ENCODE data around the gene TMCO6. TPM values are rescaled to one million over a fixed set of nuclear protein-coding genes. Genes with fewer than 3 reads are reported as not detected.
A peak's percentile ranks its signal among the peaks of the same experiment; 100 is the strongest.

Gene TMCO6
- total RNA-seq, 1 donor from 2014 or later, result 35.6 TPM

DNA sequence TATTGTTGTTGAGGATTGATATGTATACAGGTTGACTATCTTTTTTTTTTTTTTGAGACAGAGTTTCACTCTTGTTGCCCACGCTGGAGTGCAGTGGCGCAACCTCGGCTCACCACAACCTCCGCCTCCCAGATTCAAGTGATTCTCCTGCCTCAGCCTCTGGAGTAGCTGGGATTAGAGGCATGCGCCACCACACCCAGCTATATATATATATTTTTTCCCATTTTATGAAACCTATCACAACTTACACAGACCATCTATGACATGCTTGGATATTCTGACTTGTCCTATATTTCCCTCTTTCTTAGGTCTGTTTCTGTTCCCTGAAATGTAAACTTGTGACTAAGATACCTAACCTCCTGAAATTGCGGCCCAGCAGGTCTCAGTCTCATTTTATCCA is 11.3 kb upstream of the TMCO6 start:
- no peak for TF ChIP-seq CTCF (IDR thresholded peaks at IDR 0.05; ENCODE audit: insufficient read depth, low read length, poor library complexity, severe bottlenecking)
- DNase-seq (ENCODE audit: low read depth), result no peak
- no peaks in the 10 kb centered on the region for H3K36me3 ChIP-seq (ENCODE audit: control insufficient read depth, insufficient read depth, low read length)

DNA sequence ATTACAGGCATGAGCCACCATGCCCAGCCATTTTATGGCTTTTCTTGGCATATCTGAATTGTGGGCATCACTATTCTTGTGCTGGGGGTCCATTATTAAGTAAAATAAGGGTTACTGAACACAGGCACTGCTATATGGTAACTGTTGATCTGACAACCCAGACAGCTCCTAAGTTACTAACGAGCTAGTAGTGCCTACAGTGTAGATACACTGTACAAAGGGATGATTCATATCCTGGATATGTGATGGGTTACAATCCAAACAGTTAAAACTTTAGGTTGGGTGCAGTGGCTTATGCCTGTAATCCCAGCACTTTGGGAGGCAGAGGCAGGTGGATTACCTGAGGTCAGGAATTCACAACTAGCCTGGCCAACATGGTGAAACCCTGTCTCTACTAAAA is 10.5 kb upstream of the TMCO6 start:
- no peak for DNase-seq (ENCODE audit: low read depth)
- no peak for TF ChIP-seq CTCF (IDR thresholded peaks at IDR 0.05; ENCODE audit: insufficient read depth, low read length, poor library complexity, severe bottlenecking)
- Histone ChIP-seq H3K4me3 (ENCODE audit: low read depth, low read length) (no peak overlapping the region), H3K36me3 (ENCODE audit: control insufficient read depth, insufficient read depth, low read length) (no peaks in the 10 kb centered on the region), H3K27me3 (ENCODE audit: control insufficient read depth, insufficient read depth, low read length) (peaks cover 20% of the 10 kb centered on the region)

More for the DNA sequence above, 11.3 kb upstream of the TMCO6 start:
- Histone ChIP-seq H3K4me3 (ENCODE audit: low read depth, low read length) (no peak overlapping the region), H3K27me3 (ENCODE audit: control insufficient read depth, insufficient read depth, low read length) (peaks cover 18% of the 10 kb centered on the region)

DNA sequence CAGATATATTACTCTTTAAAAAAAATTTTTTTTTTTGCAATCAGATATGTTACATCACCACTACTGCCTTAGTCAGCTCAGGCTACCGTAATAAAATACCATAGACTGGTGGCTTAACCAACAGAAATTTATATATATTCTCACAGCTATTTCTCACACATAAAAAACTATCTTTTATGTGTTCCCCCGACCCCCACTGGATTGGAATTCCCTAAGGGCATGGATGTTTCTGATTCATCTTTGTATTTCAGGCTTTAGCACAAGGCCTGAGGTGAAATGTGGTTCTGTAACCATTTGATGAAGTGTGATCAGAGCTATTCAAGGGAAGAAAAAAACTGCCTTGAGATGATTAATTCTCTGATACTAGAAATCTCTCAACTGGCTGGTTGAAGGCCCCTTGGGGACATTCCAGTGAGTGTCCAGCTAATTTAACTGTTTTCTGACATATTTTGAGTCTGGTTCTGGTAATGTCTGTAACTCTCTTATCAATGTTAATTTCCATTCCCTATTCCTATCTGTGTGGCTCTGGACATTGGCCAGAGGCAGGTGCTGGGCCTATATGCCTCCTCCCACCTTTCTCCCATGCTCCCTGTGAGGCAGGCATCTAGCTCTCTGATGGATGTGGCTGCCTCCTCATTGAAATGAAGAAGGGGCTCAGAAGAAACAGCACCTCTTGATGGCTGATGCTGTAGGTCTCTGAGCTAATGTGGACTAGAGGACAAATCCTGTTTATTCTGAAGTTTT is 8.8 kb upstream of the TMCO6 start:
- Histone ChIP-seq H3K4me3 (ENCODE audit: low read depth, low read length) (no peak overlapping the region), H3K27me3 (ENCODE audit: control insufficient read depth, insufficient read depth, low read length) (peaks cover 20% of the 10 kb centered on the region), H3K36me3 (ENCODE audit: control insufficient read depth, insufficient read depth, low read length) (no peaks in the 10 kb centered on the region)
- DNase-seq (ENCODE audit: low read depth), result no peak
- TF ChIP-seq CTCF (IDR thresholded peaks at IDR 0.05; ENCODE audit: insufficient read depth, low read length, poor library complexity, severe bottlenecking), result no peak

DNA sequence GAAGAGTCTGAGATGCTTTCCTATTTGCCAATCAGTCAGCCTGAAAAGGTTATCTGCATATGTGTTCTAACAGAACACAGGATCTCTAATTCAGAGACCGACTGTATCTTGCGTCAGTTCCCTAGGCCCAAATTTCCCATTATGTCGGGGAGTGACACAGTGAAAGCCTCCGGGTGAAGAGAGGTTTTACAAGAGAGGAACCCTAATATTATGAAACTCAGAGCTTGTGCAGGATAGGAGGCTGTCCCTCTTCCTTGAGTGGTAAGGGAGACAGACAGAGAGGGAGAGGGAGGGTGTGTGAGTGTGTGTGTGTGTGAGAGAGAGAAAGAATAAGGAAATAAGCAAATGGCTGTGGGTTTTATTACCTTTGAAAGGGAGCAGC is 8.2 kb upstream of the TMCO6 start:
- TF ChIP-seq CTCF (IDR thresholded peaks at IDR 0.05; ENCODE audit: insufficient read depth, low read length, poor library complexity, severe bottlenecking), result no peak
- H3K4me3 ChIP-seq (ENCODE audit: low read depth, low read length), result no peak overlapping the region
- H3K36me3 ChIP-seq (ENCODE audit: control insufficient read depth, insufficient read depth, low read length), result no peaks in the 10 kb centered on the region
- no peak for DNase-seq (ENCODE audit: low read depth)
- H3K27me3 ChIP-seq (ENCODE audit: control insufficient read depth, insufficient read depth, low read length), result peaks cover 20% of the 10 kb centered on the region

DNA sequence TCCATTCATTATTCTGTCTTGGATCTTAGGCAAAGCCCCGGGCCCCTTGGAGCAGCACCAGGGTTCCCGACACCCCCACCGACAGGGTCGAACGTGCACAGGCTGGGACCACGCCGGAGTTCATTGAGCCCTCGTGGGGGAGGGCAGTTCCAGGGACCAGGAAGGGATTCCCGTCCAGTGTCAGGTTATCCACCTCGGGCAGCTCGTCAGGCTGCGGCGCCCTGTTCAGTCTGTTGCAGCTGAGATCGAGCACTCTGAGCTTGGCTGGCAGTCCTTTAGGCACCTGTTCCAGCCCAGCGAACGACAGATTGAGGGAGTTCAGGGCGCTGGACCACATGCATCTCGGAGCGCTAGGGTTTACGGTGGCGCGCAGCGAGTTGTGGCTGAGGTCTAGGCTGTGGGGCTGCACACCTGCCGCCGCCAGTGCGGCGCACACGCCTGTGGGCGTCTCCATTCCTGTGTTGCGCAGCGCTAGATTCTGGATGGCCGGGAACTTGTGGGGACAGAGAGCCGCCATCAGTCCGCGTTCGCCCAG is 7.4 kb upstream of the TMCO6 start:
- peaks cover 20% of the 10 kb centered on the region for H3K27me3 ChIP-seq (ENCODE audit: control insufficient read depth, insufficient read depth, low read length)
- peak overlapping the region; percentile 39 for H3K4me3 ChIP-seq (ENCODE audit: low read depth, low read length)
- no peak for DNase-seq (ENCODE audit: low read depth)
- H3K36me3 ChIP-seq (ENCODE audit: control insufficient read depth, insufficient read depth, low read length), result no peaks in the 10 kb centered on the region
- TF ChIP-seq CTCF (IDR thresholded peaks at IDR 0.05; ENCODE audit: insufficient read depth, low read length, poor library complexity, severe bottlenecking), result no peak

All from kidney epithelial cell (primary cell).